GM18909 (cell line): ENCODE data around the gene CEMP1.
"Not testable (repeated sequence)": the region's sequence is repeated elsewhere in the genome, so short reads cannot be mapped to it uniquely, and the experiment has no call there.

Source experiments
- ATAC-seq: cut with Tn5 transposase; IDR thresholded peaks from one replicate; pipeline ENCODE4 v1.9.1; 2021; ENCODE audit warnings: mild to moderate bottlenecking; ENCODE audit not compliant: unreplicated experiment, poor library complexity

Gene CEMP1

GRCh38 chr16:2537451-2538379 is 6.5 kb upstream of the CEMP1 start, which contains the start of gene PDPK1:
PDPK1 (plus strand) TSS chr16:2538021; CDS start chr16:2538113, 92 bp downstream.
- ATAC-seq = peak; percentile 87

- no peak for ATAC-seq
Measured at GRCh38 chr16:2535625-2536013, 4.4 kb upstream of the CEMP1 start.

- ATAC-seq = not testable (repeated sequence)
Measured at GRCh38 chr16:2534335-2534734, 3.1 kb upstream of the CEMP1 start.

GRCh38 chr16:2533912-2534311 is 2.7 kb upstream of the CEMP1 start:
- no peak for ATAC-seq

GRCh38 chr16:2533142-2533755 is 2.0 kb upstream of the CEMP1 start:
- not testable (repeated sequence) for ATAC-seq

GRCh38 chr16:2532494-2533141 is 1.4 kb upstream of the CEMP1 start:
- ATAC-seq = no peak

- ATAC-seq = peak; percentile 82
Measured at GRCh38 chr16:2531696-2532493, 687 bp upstream of the CEMP1 start.

- no peak for ATAC-seq
Measured at GRCh38 chr16:2530629-2531318, 434 bp downstream of the CEMP1 start.

- no peak for ATAC-seq
Measured at GRCh38 chr16:2529961-2530628, 1.1 kb downstream of the CEMP1 start.

- no peak for ATAC-seq
Measured at GRCh38 chr16:2529061-2529931, 1.9 kb downstream of the CEMP1 start.

- ATAC-seq = no peak
Measured at GRCh38 chr16:2528161-2529060, 2.8 kb downstream of the CEMP1 start.

- ATAC-seq = no peak
Measured at GRCh38 chr16:2527784-2528100, 3.5 kb downstream of the CEMP1 start.

- no peak for ATAC-seq
Measured at GRCh38 chr16:2527071-2527783, 4.0 kb downstream of the CEMP1 start.

- no peak for ATAC-seq
Measured at GRCh38 chr16:2526135-2526534, 5.1 kb downstream of the CEMP1 start.

- ATAC-seq = no peak
Measured at GRCh38 chr16:2524339-2524938, 6.8 kb downstream of the CEMP1 start.

- ATAC-seq = no peak
Measured at GRCh38 chr16:2523801-2524231, 7.4 kb downstream of the CEMP1 start.
